ENCODE results near the gene PRAC2.
A peak's percentile ranks its signal among the peaks of the same experiment; 100 is the strongest.
"Not testable (repeated sequence)": the region's sequence is repeated elsewhere in the genome, so short reads cannot be mapped to it uniquely, and the experiment has no call there.

PRAC2 gene

GRCh38 chr17:48722915-48723422 lies at the start of gene PRAC2:
PRAC2 (plus strand) TSS chr17:48723185; CDS start chr17:48724411, 1,226 bp downstream.
- DNase-seq (ENCODE audit: low spot score), result no peak

GRCh38 chr17:48676963-48677558 lies 45.9 kb upstream of the PRAC2 start:
- no peak for DNase-seq (ENCODE audit: low spot score)

- DNase-seq (ENCODE audit: low spot score), result peak; percentile 64
Observed at GRCh38 chr17:48678141-48678971, 44.6 kb upstream of the PRAC2 start.

GRCh38 chr17:48679385-48680096 lies 43.4 kb upstream of the PRAC2 start:
- DNase-seq (ENCODE audit: low spot score), result no peak

- peak; percentile 73 for DNase-seq (ENCODE audit: low spot score)
Observed at GRCh38 chr17:48681609-48682008, 41.4 kb upstream of the PRAC2 start.

- no peak for DNase-seq (ENCODE audit: low spot score)
Observed at GRCh38 chr17:48690655-48691054, 32.3 kb upstream of the PRAC2 start.

- no peak for DNase-seq (ENCODE audit: low spot score)
Observed at GRCh38 chr17:48692049-48692448, 30.9 kb upstream of the PRAC2 start.

GRCh38 chr17:48693178-48693577 lies 29.8 kb upstream of the PRAC2 start:
- DNase-seq (ENCODE audit: low spot score), result no peak

GRCh38 chr17:48701864-48702532 lies 21.0 kb upstream of the PRAC2 start:
- DNase-seq (ENCODE audit: low spot score), result no peak

- no peak for DNase-seq (ENCODE audit: low spot score)
Observed at GRCh38 chr17:48704361-48705248, 18.4 kb upstream of the PRAC2 start.

- no peak for DNase-seq (ENCODE audit: low spot score)
Observed at GRCh38 chr17:48711128-48711527, 11.9 kb upstream of the PRAC2 start.

- DNase-seq (ENCODE audit: low spot score), result no peak
Observed at GRCh38 chr17:48715496-48716399, 7.2 kb upstream of the PRAC2 start.

GRCh38 chr17:48716549-48716948 lies 6.4 kb upstream of the PRAC2 start:
- DNase-seq (ENCODE audit: low spot score), result not testable (repeated sequence)

GRCh38 chr17:48717367-48718226 lies 5.4 kb upstream of the PRAC2 start:
- no peak for DNase-seq (ENCODE audit: low spot score)

- DNase-seq (ENCODE audit: low spot score), result no peak
Observed at GRCh38 chr17:48718227-48718760, 4.7 kb upstream of the PRAC2 start.

- no peak for DNase-seq (ENCODE audit: low spot score)
Observed at GRCh38 chr17:48718761-48719641, 4.0 kb upstream of the PRAC2 start.

GRCh38 chr17:48719642-48720265 lies 3.2 kb upstream of the PRAC2 start:
- DNase-seq (ENCODE audit: low spot score), result no peak
